GM12878 (cell line): ENCODE measurements around the gene BBS9. TPM values are rescaled to one million over a fixed set of nuclear protein-coding genes. Genes with fewer than 3 reads are reported as not detected.

ENCODE experiments used
- ATAC-seq: fragments of 200-7000 bp; cut with Tn5 transposase; 3 replicates; pipeline ENCODE4 v1.9.1; 2020; ENCODE audit warnings: mild to moderate bottlenecking, moderate library complexity
- BruUV-seq: library from RNA; stranded (reverse); fragments of 400-500 nt; replicated peaks from 2 replicates; lab custom pipeline; 2021; lab: Mats Ljungman, UMichigan
- CTCF ChIA-PET: fragments of 300-600 bp; sonication (Branson Sonifier 250); formaldehyde crosslinking; extraction: SDS; loops from one replicate; lab custom pipeline; 2021; ENCODE audit warnings: inconsistent platforms; lab: Yijun Ruan, JAX
- POLR2A ChIA-PET: fragments of 350-600 bp; formaldehyde crosslinking; extraction: SDS; loops from one replicate; lab custom pipeline; 2021; ENCODE audit warnings: inconsistent platforms; lab: Charles Lee
- RAD21 ChIA-PET: fragments of 300-600 bp; sonication (Branson Sonifier 250); formaldehyde crosslinking; loops from one replicate; lab custom pipeline; 2023; ENCODE audit warnings: antibody characterized with exemption; ENCODE audit not compliant: unreplicated experiment; lab: Charles Lee
- SMC1A ChIA-PET: fragments of 300-600 bp; sonication (Branson Sonifier 250); formaldehyde crosslinking; loops from one replicate; lab custom pipeline; 2023; ENCODE audit not compliant: unreplicated experiment, uncharacterized antibody; lab: Charles Lee
- DNase-seq: peaks from one replicate; pipeline ENCODE4 v3.0.0-alpha.2; 2011; ENCODE audit warnings: low read depth, low spot score
- FAIRE-seq: peaks from 3 replicates; lab custom pipeline; 2011; peaks lifted over from hg19 to GRCh38; lab: Jason Lieb, UNC
- H2AFZ ChIP-seq: 2 replicates; pipeline ENCODE4 v1.6.0; 2011; ENCODE audit warnings: low read depth, low read length, control low read depth; ENCODE audit not compliant: control insufficient read depth
- H3K27ac ChIP-seq: 2 replicates; pipeline ENCODE4 v1.5.1; 2011; ENCODE audit warnings: control low read depth; ENCODE audit not compliant: control insufficient read depth, insufficient read depth
- H3K27me3 ChIP-seq, 2 experiments: replicated peaks in 1 of 2; 2 replicates each; pipeline versions ENCODE4 v1.6.0 to v1.6.1; 2011; ENCODE audit warnings: low read length in 1 of 2; ENCODE audit not compliant: control insufficient read depth in 2 of 2, insufficient read depth in 2 of 2
- H3K36me3 ChIP-seq, 2 experiments: 2 replicates each; pipeline ENCODE4 v1.5.1; 2011; ENCODE audit warnings: low read length in 1 of 2; ENCODE audit not compliant: control insufficient read depth in 2 of 2, insufficient read depth in 2 of 2
- H3K4me1 ChIP-seq: 2 replicates; pipeline ENCODE4 v1.6.1; 2011; ENCODE audit warnings: mild to moderate bottlenecking, low read length, moderate library complexity, mixed read lengths; ENCODE audit not compliant: control insufficient read depth, insufficient read depth
- H3K4me2 ChIP-seq: 2 replicates; pipeline ENCODE4 v1.6.0; 2011; ENCODE audit warnings: control low read depth; ENCODE audit not compliant: control insufficient read depth, insufficient read depth
- H3K4me3 ChIP-seq: fragments of 200-600 bp; sonication (generic); 2 replicates; pipeline ENCODE4 v1.5.1; 2016
- H3K79me2 ChIP-seq: 2 replicates; pipeline ENCODE4 v1.6.0; 2011; ENCODE audit warnings: low read length; ENCODE audit not compliant: control insufficient read depth, insufficient read depth
- H3K9ac ChIP-seq: 2 replicates; pipeline ENCODE4 v1.8.0; 2011; ENCODE audit warnings: low read length, control low read depth, mixed read lengths; ENCODE audit not compliant: control insufficient read depth, insufficient read depth
- H3K9me3 ChIP-seq: replicated peaks from 3 replicates; pipeline ENCODE4 v1.5.1; 2011; ENCODE audit warnings: mild to moderate bottlenecking, low read length; ENCODE audit not compliant: control insufficient read depth, insufficient read depth
- H4K20me1 ChIP-seq: 2 replicates; pipeline ENCODE4 v1.6.0; 2011; ENCODE audit not compliant: control insufficient read depth, insufficient read depth
- CREM ChIP-seq: IDR thresholded peaks from 2 replicates; pipeline ENCODE4 v1.6.1; 2014; ENCODE audit warnings: antibody characterized with exemption, low read depth
- EGR1 ChIP-seq, 2 experiments: IDR thresholded peaks; 1 replicate in 1 of 2; 2 replicates in 1 of 2; pipeline ENCODE4 v1.6.1; 2011 to 2012; ENCODE audit warnings: low read depth in 2 of 2, low read length in 2 of 2, borderline replicate concordance in 1 of 2, mild to moderate bottlenecking in 1 of 2, moderate library complexity in 1 of 2
- GATAD2B ChIP-seq: fragments of 450-650 bp; conservative IDR thresholded peaks from 2 replicates; pipeline ENCODE4 v1.6.1; 2017; ENCODE audit warnings: low read depth, mild to moderate bottlenecking, moderate library complexity
- IKZF1 ChIP-seq: fragments of 450-650 bp; conservative IDR thresholded peaks from 2 replicates; pipeline ENCODE4 v1.6.1; 2017; ENCODE audit warnings: antibody characterized with exemption, mild to moderate bottlenecking
- LARP7 ChIP-seq: fragments of 450-650 bp; IDR thresholded peaks from 2 replicates; pipeline ENCODE4 v1.6.1; 2017; ENCODE audit warnings: mild to moderate bottlenecking
- MEF2A ChIP-seq: IDR thresholded peaks from 2 replicates; pipeline ENCODE4 v1.6.1; 2011; ENCODE audit warnings: low read depth, mild to moderate bottlenecking, low read length, moderate library complexity; ENCODE audit not compliant: insufficient read depth
- NFYA ChIP-seq: IDR thresholded peaks from 2 replicates; pipeline ENCODE4 v1.6.1; 2011; ENCODE audit warnings: low read depth, mild to moderate bottlenecking, low read length, improper control_type of control experiment, borderline replicate concordance
- RUNX3 ChIP-seq: IDR thresholded peaks from 2 replicates; pipeline ENCODE4 v1.6.1; 2012; ENCODE audit warnings: low read length, inconsistent platforms
- SIX5 ChIP-seq: IDR thresholded peaks from 2 replicates; pipeline ENCODE4 v1.6.1; 2011; ENCODE audit warnings: mild to moderate bottlenecking, low read depth, low read length, moderate library complexity; ENCODE audit not compliant: severe bottlenecking
- SPI1 ChIP-seq: IDR thresholded peaks from 2 replicates; pipeline ENCODE4 v1.6.1; 2011; ENCODE audit warnings: low read depth, mild to moderate bottlenecking, low read length, moderate library complexity, borderline replicate concordance; ENCODE audit not compliant: insufficient read depth
- STAT1 ChIP-seq: fragments of 450-650 bp; conservative IDR thresholded peaks from 2 replicates; pipeline ENCODE4 v1.6.1; 2014; ENCODE audit warnings: antibody characterized with exemption, mild to moderate bottlenecking
- ZSCAN29 ChIP-seq: fragments of 450-650 bp; IDR thresholded peaks from 2 replicates; pipeline ENCODE4 v1.6.1; 2017; ENCODE audit warnings: mild to moderate bottlenecking, moderate library complexity
- WGBS: methylation state at CpG from one replicate; pipeline ENCODE4 v1.1.6; 2016; ENCODE audit warnings: low lambda C conversion rate; ENCODE audit not compliant: insufficient replicate concordance, insufficient coverage; ENCODE audit errors: missing lambda C conversion rate; 5-methylcytosine and 5-hydroxymethylcytosine counted together
- in situ Hi-C: fragments of 300-500 bp; cut with MboI; formaldehyde crosslinking; loops from 9 replicates; pipeline ENCODE4 v1.14.3; 2018; ENCODE audit warnings: mixed read lengths
- intact Hi-C: fragments of 100-400 bp; cut with micrococcal nuclease; formaldehyde crosslinking; loops from one replicate; pipeline ENCODE4 v1.14.2; 2022; ENCODE audit not compliant: unreplicated experiment
- polyA plus RNA-seq, 11 experiments: library from polyadenylated mRNA; depleted of rRNA in 4 of 11; unstranded in 6 of 11; stranded (reverse) in 5 of 11; fragments of >200 nt; fragmentation: Nextera tagmentation in 4 of 11; fragmentation: Illumina TruSeq in 1 of 11; extraction: Ambion mirVana in 4 of 11; extraction: Trizol in 1 of 11; gene quantifications; 1 replicate in 1 of 11; 2 replicates in 10 of 11; pipeline versions ENCODE4 v1.2.1 to v1.2.3, GENCODE V29; 2011 to 2016; ENCODE audit warnings: inconsistent platforms in 2 of 11, missing spikeins in 2 of 11, low read depth in 1 of 11
- total RNA-seq, 4 experiments: library from RNA; depleted of rRNA in 3 of 4; stranded (reverse); fragments of >200 nt in 3 of 4; fragmentation: Illumina TruSeq in 1 of 4; extraction: Trizol in 1 of 4; gene quantifications; 2 replicates each; pipeline versions ENCODE4 v1.2.1 to v1.2.3, GENCODE V29; 2013 to 2021
- TF ChIP-seq, protein P1 (sequence below): fragments of 450-650 bp; IDR thresholded peaks from 2 replicates; pipeline ENCODE4 v1.6.1; 2016; ENCODE audit warnings: mild to moderate bottlenecking, moderate library complexity, borderline replicate concordance
- TF ChIP-seq, protein P2 (sequence below): fragments of 450-650 bp; formaldehyde crosslinking; IDR thresholded peaks from 2 replicates; pipeline ENCODE4 v1.4.0; 2022; ENCODE audit warnings: mild to moderate bottlenecking, moderate library complexity

Gene BBS9
- total and polyA plus RNA-seq, 10 of the 15 experiments (the other 5 are each of a cell fraction or from before 2014, with no cell fraction given): 1.2 to 5.6 (median 2.3) TPM

DNA sequence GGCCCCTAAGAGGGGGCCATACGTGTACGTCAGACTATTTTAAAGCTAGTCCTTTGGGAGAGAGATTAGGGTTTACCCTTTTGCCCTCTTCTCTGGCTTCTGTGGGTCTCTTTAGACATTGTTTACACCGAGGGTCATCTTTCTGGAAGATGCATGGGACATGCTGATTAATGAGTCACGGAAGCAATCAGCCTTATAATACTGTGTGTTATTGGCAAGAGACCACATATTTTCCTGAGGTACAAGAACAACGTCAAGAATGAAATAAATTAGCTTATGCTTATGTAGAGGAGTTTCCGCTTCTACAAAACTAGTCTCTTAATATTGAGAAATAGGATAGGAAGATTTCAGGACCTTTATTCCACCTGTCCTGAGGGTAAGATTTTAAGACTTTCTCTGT lies 327.7 kb downstream of the BBS9 start:
- POLR2A ChIA-PET: no interaction called here
- Histone ChIP-seq H3K4me3 (no peak overlapping the region), H3K4me2 (no peak overlapping the region), H3K9ac (no peak overlapping the region), H3K36me3 (no peaks in the 10 kb centered on the region), H3K4me1 (no peaks in the 10 kb centered on the region), H3K27me3 (no peaks in the 10 kb centered on the region), H4K20me1 (no peaks in the 10 kb centered on the region), H3K9me3 (no peaks in the 10 kb centered on the region), H3K27ac (no peak overlapping the region), H3K79me2 (no peaks in the 10 kb centered on the region), H2AFZ (no peak overlapping the region)
- FAIRE-seq (no peak), ATAC-seq (no peak), DNase-seq (no peak)
- TF ChIP-seq RUNX3: no peak
- TF ChIP-seq NFYA: no peak
- no peak for TF ChIP-seq MEF2A
- TF ChIP-seq GATAD2B: no peak
- TF ChIP-seq, protein P1, sequence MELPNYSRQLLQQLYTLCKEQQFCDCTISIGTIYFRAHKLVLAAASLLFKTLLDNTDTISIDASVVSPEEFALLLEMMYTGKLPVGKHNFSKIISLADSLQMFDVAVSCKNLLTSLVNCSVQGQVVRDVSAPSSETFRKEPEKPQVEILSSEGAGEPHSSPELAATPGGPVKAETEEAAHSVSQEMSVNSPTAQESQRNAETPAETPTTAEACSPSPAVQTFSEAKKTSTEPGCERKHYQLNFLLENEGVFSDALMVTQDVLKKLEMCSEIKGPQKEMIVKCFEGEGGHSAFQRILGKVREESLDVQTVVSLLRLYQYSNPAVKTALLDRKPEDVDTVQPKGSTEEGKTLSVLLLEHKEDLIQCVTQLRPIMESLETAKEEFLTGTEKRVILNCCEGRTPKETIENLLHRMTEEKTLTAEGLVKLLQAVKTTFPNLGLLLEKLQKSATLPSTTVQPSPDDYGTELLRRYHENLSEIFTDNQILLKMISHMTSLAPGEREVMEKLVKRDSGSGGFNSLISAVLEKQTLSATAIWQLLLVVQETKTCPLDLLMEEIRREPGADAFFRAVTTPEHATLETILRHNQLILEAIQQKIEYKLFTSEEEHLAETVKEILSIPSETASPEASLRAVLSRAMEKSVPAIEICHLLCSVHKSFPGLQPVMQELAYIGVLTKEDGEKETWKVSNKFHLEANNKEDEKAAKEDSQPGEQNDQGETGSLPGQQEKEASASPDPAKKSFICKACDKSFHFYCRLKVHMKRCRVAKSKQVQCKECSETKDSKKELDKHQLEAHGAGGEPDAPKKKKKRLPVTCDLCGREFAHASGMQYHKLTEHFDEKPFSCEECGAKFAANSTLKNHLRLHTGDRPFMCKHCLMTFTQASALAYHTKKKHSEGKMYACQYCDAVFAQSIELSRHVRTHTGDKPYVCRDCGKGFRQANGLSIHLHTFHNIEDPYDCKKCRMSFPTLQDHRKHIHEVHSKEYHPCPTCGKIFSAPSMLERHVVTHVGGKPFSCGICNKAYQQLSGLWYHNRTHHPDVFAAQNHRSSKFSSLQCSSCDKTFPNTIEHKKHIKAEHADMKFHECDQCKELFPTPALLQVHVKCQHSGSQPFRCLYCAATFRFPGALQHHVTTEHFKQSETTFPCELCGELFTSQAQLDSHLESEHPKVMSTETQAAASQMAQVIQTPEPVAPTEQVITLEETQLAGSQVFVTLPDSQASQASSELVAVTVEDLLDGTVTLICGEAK: no peak
- TF ChIP-seq CREM: no peak
- TF ChIP-seq, protein P2, sequence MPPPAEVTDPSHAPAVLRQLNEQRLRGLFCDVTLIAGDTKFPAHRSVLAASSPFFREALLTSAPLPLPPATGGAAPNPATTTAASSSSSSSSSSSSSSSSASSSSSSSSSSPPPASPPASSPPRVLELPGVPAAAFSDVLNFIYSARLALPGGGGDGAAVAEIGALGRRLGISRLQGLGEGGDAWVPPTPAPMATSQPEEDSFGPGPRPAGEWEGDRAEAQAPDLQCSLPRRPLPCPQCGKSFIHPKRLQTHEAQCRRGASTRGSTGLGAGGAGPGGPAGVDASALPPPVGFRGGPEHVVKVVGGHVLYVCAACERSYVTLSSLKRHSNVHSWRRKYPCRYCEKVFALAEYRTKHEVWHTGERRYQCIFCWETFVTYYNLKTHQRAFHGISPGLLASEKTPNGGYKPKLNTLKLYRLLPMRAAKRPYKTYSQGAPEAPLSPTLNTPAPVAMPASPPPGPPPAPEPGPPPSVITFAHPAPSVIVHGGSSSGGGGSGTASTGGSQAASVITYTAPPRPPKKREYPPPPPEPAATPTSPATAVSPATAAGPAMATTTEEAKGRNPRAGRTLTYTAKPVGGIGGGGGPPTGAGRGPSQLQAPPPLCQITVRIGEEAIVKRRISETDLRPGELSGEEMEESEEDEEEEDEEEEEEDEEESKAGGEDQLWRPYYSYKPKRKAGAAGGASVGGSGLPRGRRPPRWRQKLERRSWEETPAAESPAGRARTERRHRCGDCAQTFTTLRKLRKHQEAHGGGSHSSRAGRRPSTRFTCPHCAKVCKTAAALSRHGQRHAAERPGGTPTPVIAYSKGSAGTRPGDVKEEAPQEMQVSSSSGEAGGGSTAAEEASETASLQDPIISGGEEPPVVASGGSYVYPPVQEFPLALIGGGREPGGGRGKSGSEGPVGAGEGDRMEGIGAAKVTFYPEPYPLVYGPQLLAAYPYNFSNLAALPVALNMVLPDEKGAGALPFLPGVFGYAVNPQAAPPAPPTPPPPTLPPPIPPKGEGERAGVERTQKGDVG: no peak
- no peak for TF ChIP-seq SIX5
- no peak for TF ChIP-seq STAT1
- no peak for TF ChIP-seq ZSCAN29
- no peak for TF ChIP-seq SPI1
- no peak for TF ChIP-seq IKZF1
- TF ChIP-seq LARP7: no peak
- TF ChIP-seq EGR1 (IDR thresholded peaks at IDR 0.05; ENCODE audit: borderline replicate concordance in 1 of 2, low read depth in 2 of 2, low read length in 2 of 2): no peak
- CTCF ChIA-PET: interaction anchor here (1.0 to 3.5 kb wide), 7 partner anchors 8 to 475 kb away, joined by 3 to 10 read pairs (median 6); no protein-coding TSS in a partner anchor
- BruUV-seq: no TSS peak
- SMC1A ChIA-PET: no interaction called here
- RAD21 ChIA-PET: interaction anchor here (0.9 kb wide), 1 partner anchor 259 kb away, joined by 4 read pairs; no protein-coding TSS in a partner anchor
- in situ Hi-C loops: no loop called here
- intact Hi-C loops: loop anchor here (10.0 kb wide), 1 partner anchor 288 kb away; no protein-coding TSS in a partner anchor
- WGBS: 18% methylated on average over 6 of the region's 6 CpGs
